GM12864 (cell line): Measurements from ENCODE around the gene UBE3D.

ENCODE experiments used
- DNase-seq: peaks from one replicate; pipeline ENCODE4 v3.0.0-alpha.2; 2011; ENCODE audit warnings: low read depth
- H3K4me3 ChIP-seq: 2 replicates; pipeline ENCODE4 v1.5.1; 2011; ENCODE audit warnings: mild to moderate bottlenecking, low read depth, low read length, control low read depth
- TF ChIP-seq, protein P1 (sequence below): IDR thresholded peaks from 2 replicates; pipeline ENCODE4 v1.5.1; 2011; ENCODE audit warnings: low read depth, mild to moderate bottlenecking, moderate library complexity, low read length, control low read depth, inconsistent platforms; ENCODE audit errors: missing control alignments

The UBE3D gene

DNA sequence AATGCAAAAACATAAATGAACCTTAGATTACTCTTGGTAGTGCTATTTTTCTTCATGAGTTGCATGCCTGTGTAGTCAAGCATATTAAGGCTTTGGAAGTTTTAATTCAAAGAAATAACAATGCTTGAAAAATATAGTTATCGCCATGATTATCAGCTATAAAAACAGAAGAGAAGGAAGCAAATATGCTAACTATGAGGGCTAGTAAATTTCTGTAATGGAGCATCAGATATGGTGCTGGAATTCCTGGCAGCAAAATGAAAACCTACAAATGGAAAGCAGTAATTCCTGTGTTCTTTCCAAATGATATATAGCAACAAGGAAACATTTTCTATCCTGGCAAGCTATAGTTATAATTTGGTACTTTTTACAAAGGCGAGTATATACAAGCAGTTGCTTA is 31.6 kb upstream of the UBE3D start:
- TF ChIP-seq, protein P1, sequence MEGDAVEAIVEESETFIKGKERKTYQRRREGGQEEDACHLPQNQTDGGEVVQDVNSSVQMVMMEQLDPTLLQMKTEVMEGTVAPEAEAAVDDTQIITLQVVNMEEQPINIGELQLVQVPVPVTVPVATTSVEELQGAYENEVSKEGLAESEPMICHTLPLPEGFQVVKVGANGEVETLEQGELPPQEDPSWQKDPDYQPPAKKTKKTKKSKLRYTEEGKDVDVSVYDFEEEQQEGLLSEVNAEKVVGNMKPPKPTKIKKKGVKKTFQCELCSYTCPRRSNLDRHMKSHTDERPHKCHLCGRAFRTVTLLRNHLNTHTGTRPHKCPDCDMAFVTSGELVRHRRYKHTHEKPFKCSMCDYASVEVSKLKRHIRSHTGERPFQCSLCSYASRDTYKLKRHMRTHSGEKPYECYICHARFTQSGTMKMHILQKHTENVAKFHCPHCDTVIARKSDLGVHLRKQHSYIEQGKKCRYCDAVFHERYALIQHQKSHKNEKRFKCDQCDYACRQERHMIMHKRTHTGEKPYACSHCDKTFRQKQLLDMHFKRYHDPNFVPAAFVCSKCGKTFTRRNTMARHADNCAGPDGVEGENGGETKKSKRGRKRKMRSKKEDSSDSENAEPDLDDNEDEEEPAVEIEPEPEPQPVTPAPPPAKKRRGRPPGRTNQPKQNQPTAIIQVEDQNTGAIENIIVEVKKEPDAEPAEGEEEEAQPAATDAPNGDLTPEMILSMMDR: no peak
- no peak for DNase-seq
- no peak overlapping the region for H3K4me3 ChIP-seq

DNA sequence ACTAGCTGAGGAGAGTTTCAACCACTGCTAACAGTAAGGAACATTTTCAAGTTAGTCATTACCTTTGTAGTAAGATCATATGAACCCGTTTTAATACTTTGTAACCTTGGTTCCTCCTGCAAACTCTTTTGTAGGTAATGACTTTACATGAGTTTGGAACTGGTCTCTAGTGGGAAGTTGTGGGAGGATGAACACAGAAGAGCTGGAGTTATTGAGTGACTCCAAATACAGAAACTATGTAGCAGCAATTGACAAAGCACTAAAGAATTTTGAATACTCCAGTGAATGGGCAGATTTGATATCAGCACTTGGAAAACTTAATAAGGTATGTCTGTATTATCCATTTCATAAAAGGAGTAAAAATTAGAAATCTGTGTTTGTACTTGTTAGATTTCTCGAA is 31.1 kb upstream of the UBE3D start:
- DNase-seq: no peak
- no peak overlapping the region for H3K4me3 ChIP-seq
- TF ChIP-seq, protein P1: no peak

DNA sequence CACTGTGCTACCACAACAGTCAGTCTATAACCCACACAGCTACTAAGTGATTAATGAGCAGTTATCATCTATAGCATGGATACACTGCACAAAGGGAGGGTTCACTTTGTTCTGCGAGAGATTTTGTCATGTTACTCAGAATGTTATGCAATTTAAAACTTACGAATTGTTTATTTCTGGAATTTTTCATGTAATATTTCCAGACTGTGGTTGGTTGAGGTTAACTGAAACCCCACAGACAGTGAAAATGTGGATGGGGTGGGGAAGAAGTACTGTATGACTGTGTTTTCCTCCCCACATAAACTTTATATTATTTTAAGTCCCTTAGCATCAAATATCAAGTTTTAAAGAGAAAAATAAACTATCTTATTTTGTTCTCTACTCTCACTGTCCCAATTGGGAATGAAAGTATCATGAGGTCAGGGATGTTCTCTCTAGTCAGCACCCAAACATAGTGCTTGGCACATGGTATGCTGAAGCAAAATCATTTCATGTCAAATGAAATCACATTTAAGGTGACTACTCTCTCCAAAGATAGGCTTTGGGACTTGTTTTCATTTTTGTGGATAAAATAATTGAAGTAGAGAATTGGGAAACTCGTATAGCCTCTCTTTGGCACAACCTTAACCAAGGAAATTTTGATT is 27.2 kb upstream of the UBE3D start:
- DNase-seq: no peak
- TF ChIP-seq, protein P1: no peak
- no peak overlapping the region for H3K4me3 ChIP-seq

DNA sequence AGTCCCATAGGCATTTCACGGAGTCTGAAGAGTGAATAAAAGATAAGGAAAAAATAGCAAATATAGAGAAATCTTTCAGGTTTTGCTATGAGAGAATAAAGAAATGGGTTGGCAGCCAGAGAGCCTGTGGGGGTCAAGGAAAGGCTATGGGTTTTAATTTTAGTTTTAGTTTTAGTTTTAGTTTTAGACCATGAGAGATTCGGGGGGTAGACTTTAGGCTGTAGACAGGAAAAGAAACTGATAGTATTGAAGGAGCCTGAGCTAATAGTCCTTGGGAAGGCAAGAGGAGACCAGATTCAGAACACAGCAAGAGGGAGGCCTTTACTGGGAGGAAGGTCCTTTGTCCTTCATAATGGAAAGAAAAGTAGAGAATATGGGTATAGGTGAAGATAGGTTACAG is 21.1 kb upstream of the UBE3D start:
- no peak for DNase-seq
- peak overlapping the region; percentile 48 for H3K4me3 ChIP-seq
- TF ChIP-seq, protein P1: no peak

DNA sequence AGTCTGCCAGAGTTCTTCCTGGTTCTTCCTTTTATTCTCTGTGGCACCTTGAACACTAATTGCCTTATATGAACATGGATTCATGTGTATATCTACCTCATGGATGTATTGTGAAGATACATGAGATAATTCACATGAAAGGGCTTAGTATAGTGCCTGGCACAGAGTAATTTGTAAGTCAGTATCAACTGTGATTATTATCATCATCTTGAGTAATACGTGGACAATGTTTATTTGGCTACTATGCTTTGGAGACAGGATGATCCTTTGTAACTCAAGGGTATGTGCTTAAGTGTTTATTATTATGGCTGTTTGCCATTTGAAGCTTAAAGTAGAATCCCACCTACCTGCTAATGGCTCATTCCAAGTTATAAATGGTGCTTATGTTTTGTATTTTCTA is 17.8 kb upstream of the UBE3D start:
- no peak for DNase-seq
- H3K4me3 ChIP-seq: no peak overlapping the region
- TF ChIP-seq, protein P1: no peak

DNA sequence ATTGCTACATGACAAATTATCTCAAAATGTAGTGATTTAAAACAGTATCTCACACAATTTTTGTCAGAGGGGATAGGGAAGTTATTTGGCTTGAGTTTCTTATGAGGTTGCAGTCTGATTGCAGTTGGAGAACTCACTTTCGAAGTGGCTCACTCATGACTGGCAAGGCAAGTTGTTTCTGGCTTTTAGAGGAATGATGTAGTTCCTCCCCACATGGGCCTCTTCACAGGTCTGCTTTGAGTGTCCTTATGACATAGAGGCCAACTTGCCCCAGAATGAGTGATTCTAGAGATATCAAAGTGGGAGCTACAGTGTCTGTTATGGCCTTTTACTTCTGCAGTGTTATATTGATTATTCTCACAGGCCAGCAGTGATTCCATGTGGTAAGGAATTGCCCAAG is 8.0 kb upstream of the UBE3D start:
- TF ChIP-seq, protein P1: no peak
- DNase-seq: no peak
- no peak overlapping the region for H3K4me3 ChIP-seq

DNA sequence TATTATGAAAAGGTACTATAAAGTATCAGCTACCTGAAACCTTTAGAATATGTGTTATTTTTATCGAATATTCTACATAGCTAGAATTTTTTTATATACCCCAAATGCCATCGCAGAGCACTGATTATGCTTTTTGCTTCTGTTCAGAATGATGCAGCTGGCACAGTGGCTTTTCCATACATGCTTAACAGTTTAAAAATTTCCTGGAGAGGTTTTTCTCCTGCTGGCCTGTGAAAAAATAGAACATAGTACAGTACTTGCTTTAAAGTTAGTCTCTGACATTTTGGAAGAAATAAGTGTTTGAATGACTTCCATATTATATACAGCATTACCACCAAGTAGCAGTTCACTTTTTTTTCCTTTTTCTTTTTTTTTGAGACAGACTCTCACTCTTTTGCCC is 7.1 kb upstream of the UBE3D start:
- TF ChIP-seq, protein P1: no peak
- H3K4me3 ChIP-seq: no peak overlapping the region
- DNase-seq: no peak
